OCI-LY1 (cell line): ENCODE results near the gene CMTM7.

Experiments used
- EZH2 ChIP-seq: fragments of 200-600 bp; sonication (generic), shearing (Covaris generic); IDR thresholded peaks from 2 replicates; pipeline ENCODE4 v1.8.0; 2017; ENCODE audit warnings: borderline replicate concordance, mixed run types, mild to moderate bottlenecking, antibody characterized with exemption, low read length, moderate library complexity, mixed read lengths
- TF ChIP-seq, protein P1 (sequence below): fragments of 200-600 bp; sonication (generic), shearing (Covaris generic); IDR thresholded peaks from 2 replicates; pipeline ENCODE4 v1.5.1; 2017; ENCODE audit warnings: mild to moderate bottlenecking, antibody characterized with exemption, low read length, moderate library complexity, mixed read lengths

DNA sequence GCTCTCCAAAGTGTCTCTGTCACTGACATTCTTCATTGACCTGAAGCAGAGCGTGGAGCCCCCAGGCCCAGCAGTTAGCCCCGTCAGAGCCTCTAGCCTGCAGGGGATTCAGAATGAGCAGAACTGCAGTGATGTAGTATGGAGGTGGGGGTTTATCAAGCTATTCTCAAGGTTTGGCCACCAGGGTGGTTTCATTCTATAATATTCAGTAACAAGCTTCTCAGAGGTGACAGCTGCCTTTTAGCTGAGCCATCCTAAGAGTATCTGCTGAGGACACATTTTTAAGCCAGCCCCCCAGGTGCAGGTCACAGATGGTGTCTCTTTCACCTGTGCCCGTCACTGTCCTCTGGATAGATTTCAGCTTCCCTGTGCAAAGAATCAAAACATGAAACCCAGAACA, 31.9 kb downstream of the CMTM7 start:
- TF ChIP-seq, protein P1, sequence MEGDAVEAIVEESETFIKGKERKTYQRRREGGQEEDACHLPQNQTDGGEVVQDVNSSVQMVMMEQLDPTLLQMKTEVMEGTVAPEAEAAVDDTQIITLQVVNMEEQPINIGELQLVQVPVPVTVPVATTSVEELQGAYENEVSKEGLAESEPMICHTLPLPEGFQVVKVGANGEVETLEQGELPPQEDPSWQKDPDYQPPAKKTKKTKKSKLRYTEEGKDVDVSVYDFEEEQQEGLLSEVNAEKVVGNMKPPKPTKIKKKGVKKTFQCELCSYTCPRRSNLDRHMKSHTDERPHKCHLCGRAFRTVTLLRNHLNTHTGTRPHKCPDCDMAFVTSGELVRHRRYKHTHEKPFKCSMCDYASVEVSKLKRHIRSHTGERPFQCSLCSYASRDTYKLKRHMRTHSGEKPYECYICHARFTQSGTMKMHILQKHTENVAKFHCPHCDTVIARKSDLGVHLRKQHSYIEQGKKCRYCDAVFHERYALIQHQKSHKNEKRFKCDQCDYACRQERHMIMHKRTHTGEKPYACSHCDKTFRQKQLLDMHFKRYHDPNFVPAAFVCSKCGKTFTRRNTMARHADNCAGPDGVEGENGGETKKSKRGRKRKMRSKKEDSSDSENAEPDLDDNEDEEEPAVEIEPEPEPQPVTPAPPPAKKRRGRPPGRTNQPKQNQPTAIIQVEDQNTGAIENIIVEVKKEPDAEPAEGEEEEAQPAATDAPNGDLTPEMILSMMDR: peak; percentile 7; the same call in 1 of the 2 replicates
- no peak for TF ChIP-seq EZH2
